ENCODE data around the gene WDR75. TPM values are rescaled to one million over a fixed set of nuclear protein-coding genes. Genes with fewer than 3 reads are reported as not detected.

The WDR75 gene
- total and polyA plus RNA-seq, 9 of the 15 experiments (the other 6 are each of a cell fraction or from before 2014, with no cell fraction given), result 50.9 to 111 (median 76.4) TPM

- no peak for TF ChIP-seq ETS1 (conservative IDR thresholded peaks at IDR 0.05; ENCODE audit: control insufficient read depth, low read depth, low read length)
- TF ChIP-seq FOXK2 (conservative IDR thresholded peaks at IDR 0.05 in 1 of 2, IDR thresholded peaks at IDR 0.05 in 1 of 2; ENCODE audit: low read depth in 2 of 2), result no peak
- peak; percentile 77 for TF ChIP-seq ARID1B (IDR thresholded peaks at IDR 0.05)
- no peak for TF ChIP-seq SMARCC2 (IDR thresholded peaks at IDR 0.05; ENCODE audit: low read depth)
- no peak for TF ChIP-seq SRSF1 (IDR thresholded peaks at IDR 0.05; ENCODE audit: low read depth, low read length)
- peak in 1 of 2 experiments; percentile 56; a peak in 1 of 4 replicates for TF ChIP-seq RCOR1 (IDR thresholded peaks at IDR 0.05; ENCODE audit: borderline replicate concordance in 1 of 2, low read depth in 2 of 2, low read length in 2 of 2)
- peak; percentile 66 for TF ChIP-seq CCNT2 (IDR thresholded peaks at IDR 0.05; ENCODE audit: borderline replicate concordance, extremely low read depth, insufficient read length, low read depth, low read length)
- TF ChIP-seq, protein P1, sequence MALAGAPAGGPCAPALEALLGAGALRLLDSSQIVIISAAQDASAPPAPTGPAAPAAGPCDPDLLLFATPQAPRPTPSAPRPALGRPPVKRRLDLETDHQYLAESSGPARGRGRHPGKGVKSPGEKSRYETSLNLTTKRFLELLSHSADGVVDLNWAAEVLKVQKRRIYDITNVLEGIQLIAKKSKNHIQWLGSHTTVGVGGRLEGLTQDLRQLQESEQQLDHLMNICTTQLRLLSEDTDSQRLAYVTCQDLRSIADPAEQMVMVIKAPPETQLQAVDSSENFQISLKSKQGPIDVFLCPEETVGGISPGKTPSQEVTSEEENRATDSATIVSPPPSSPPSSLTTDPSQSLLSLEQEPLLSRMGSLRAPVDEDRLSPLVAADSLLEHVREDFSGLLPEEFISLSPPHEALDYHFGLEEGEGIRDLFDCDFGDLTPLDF (CRISPR knock-in tag; IDR thresholded peaks at IDR 0.05), result no peak
- TF ChIP-seq ZNF124 (CRISPR knock-in tag; IDR thresholded peaks at IDR 0.05), result no peak
- TF ChIP-seq HEY1 (CRISPR knock-in tag; IDR thresholded peaks at IDR 0.05; ENCODE audit: borderline replicate concordance), result no peak
- peak; percentile 51; the same call in 1 of the 2 replicates for TF ChIP-seq MTA1 (IDR thresholded peaks at IDR 0.05; ENCODE audit: borderline replicate concordance)
- TF ChIP-seq, protein P2, sequence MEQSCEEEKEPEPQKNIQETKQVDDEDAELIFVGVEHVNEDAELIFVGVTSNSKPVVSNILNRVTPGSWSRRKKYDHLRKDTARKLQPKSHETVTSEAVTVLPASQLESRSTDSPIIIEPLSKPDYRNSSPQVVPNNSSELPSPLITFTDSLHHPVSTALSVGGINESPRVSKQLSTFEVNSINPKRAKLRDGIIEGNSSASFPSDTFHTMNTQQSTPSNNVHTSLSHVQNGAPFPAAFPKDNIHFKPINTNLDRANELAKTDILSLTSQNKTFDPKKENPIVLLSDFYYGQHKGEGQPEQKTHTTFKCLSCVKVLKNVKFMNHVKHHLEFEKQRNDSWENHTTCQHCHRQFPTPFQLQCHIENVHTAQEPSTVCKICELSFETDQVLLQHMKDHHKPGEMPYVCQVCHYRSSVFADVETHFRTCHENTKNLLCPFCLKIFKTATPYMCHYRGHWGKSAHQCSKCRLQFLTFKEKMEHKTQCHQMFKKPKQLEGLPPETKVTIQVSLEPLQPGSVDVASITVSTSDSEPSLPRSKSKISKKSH (CRISPR knock-in tag; IDR thresholded peaks at IDR 0.05), result no peak
- 0 out of 2 replicates have a peak, but pooled peaks have one; percentile 24 for TF ChIP-seq POLR2AphosphoS5 (IDR thresholded peaks at IDR 0.05; ENCODE audit: control insufficient read depth, insufficient read depth, low read depth, low read length)
- TF ChIP-seq ZNF197 (CRISPR knock-in tag; IDR thresholded peaks at IDR 0.05; ENCODE audit: low read depth), result no peak
- TF ChIP-seq HOMEZ (CRISPR knock-in tag; IDR thresholded peaks at IDR 0.05), result no peak
- no peak for TF ChIP-seq SREBF1 (IDR thresholded peaks at IDR 0.05; ENCODE audit: borderline replicate concordance, low read depth, low read length)
- no peak for TF ChIP-seq PKNOX1 (IDR thresholded peaks at IDR 0.05)
- no peak for TF ChIP-seq ZC3H8 (IDR thresholded peaks at IDR 0.05)
- peak; percentile 39; the same call in 1 of the 2 replicates for TF ChIP-seq FOXM1 (IDR thresholded peaks at IDR 0.05; ENCODE audit: low read depth)
- no peak for TF ChIP-seq FOXM1 (CRISPR knock-in tag; IDR thresholded peaks at IDR 0.05; ENCODE audit: low read depth)
- TF ChIP-seq PYGO2 (tag; IDR thresholded peaks at IDR 0.05), result no peak
- TF ChIP-seq XRCC4 (IDR thresholded peaks at IDR 0.05; ENCODE audit: extremely low read depth, insufficient read depth, insufficient read length), result no peak
- TF ChIP-seq RAD51 (IDR thresholded peaks at IDR 0.05; ENCODE audit: borderline replicate concordance, low read depth), result no peak
These were observed 24.2 kb downstream of the WDR75 start (continued) for GRCh38 chr2:189465478-189465877.
